ENCODE measurements around the gene ANTXR1.

Gene ANTXR1

DNA sequence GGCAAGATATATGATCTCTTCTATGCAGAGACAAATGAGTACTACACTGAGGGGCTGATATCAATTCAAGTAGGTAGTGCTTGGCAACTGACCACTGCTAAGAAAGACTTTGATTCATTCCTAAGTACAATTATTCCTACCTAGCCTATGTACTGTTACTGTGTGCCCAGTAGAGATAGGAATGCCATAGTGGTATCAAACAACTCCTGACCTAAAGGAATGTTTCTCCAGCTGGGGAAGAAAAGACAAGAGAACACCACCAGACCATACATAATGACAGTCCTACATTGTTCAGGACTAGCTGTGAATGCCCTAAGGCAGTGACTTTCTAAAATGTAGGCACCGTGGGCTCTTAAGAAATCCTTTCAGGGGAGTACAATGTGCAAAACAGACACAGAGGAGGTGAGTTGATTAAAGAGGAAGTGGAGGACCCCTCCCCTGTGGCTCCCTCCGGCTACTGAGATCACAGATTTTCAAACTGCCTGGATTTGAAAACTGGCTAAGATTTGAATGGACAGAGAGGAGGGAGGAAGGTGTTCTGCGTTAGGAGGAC, 89.1 kb downstream of the ANTXR1 start:
- H3K4me3 ChIP-seq (ENCODE audit: low read length), result no peak overlapping the region
- TF ChIP-seq CTCF (conservative IDR thresholded peaks at IDR 0.05; ENCODE audit: low read depth, low read length), result no peak
- no peak for DNase-seq (ENCODE audit: low read depth)

DNA sequence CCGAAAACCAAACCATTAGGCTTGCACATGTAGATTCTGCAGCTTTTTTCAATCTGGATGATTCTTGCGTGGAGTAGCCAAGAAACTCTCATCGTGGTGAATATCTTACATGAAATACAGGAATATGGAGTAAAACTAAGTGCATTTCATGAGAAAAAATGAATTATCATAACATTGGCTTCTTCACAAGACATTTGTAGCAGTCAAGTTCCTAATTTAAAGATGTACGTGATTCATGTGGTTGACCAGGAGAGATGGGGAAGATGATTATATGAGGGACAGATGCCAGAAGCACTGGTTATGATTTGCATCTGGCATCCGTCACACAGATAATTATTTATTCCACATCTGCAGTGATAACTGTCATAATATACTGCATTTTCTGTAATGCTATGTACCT, 90.4 kb downstream of the ANTXR1 start:
- H3K4me3 ChIP-seq (ENCODE audit: low read length), result no peak overlapping the region
- TF ChIP-seq CTCF (conservative IDR thresholded peaks at IDR 0.05; ENCODE audit: low read depth, low read length), result no peak
- no peak for DNase-seq (ENCODE audit: low read depth)

DNA sequence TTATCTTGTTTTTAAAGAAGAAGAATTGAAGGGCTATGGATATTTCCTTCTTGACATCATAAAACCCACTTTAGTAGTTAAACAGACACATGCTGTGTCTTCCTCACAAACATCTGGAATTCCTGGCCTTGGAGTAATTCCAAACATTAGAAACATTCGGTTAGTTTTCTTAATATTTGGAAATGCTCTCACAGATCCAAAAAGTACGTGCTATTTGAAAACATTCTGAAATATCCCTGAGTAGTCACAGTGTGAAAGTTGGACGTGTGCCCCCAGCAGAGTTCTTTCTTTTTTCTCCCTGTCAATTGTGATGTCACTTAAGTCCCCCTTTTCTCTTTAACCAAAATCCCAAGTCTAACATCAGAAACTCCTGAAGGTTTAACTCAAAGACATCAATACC, 91.3 kb downstream of the ANTXR1 start:
- no peak for TF ChIP-seq CTCF (conservative IDR thresholded peaks at IDR 0.05; ENCODE audit: low read depth, low read length)
- H3K4me3 ChIP-seq (ENCODE audit: low read length), result no peak overlapping the region
- DNase-seq (ENCODE audit: low read depth), result no peak

- no peak for TF ChIP-seq CTCF (conservative IDR thresholded peaks at IDR 0.05; ENCODE audit: low read depth, low read length)
- no peak overlapping the region for H3K4me3 ChIP-seq (ENCODE audit: low read length)
- DNase-seq (ENCODE audit: low read depth), result no peak
Measured at GRCh38 chr2:69109255-69109654, 96.3 kb downstream of the ANTXR1 start.

DNA sequence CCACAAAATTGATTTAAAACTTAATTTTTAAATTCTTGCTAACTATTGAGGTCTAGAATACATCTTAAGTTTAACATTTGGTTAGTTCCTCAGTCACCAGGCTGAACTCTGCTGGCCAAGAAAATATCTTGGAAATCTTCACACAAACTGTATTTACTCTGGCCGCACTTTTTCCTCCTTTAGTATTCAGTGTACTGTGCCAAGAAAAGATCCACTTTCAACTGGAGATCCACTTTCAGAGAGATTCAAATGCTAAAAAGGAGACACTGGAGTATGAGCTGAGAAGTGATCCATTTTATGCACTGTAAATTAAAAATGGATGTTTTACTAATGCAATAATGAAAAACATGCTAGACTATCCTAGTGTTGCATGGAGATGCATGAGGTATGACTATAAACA, 98.1 kb downstream of the ANTXR1 start:
- TF ChIP-seq CTCF (conservative IDR thresholded peaks at IDR 0.05; ENCODE audit: low read depth, low read length), result no peak
- no peak for DNase-seq (ENCODE audit: low read depth)
- H3K4me3 ChIP-seq (ENCODE audit: low read length), result no peak overlapping the region

GRCh38 chr2:69113627-69114026, 100.6 kb downstream of the ANTXR1 start:
- no peak for TF ChIP-seq CTCF (conservative IDR thresholded peaks at IDR 0.05; ENCODE audit: low read depth, low read length)
- no peak overlapping the region for H3K4me3 ChIP-seq (ENCODE audit: low read length)
- DNase-seq (ENCODE audit: low read depth), result no peak

- DNase-seq (ENCODE audit: low read depth), result no peak
- TF ChIP-seq CTCF (conservative IDR thresholded peaks at IDR 0.05; ENCODE audit: low read depth, low read length), result no peak
- no peak overlapping the region for H3K4me3 ChIP-seq (ENCODE audit: low read length)
Measured at GRCh38 chr2:69114534-69114933, 101.6 kb downstream of the ANTXR1 start.

All from retinal pigment epithelial cell (primary cell).